ENCODE results near the gene CLECL1. TPM values are rescaled to one million over a fixed set of nuclear protein-coding genes. Genes with fewer than 3 reads are reported as not detected.

The CLECL1 gene
- total and polyA plus RNA-seq, 2 of the 8 experiments (the other 6 are each of a cell fraction or from before 2014, with no cell fraction given), result not detected

DNA sequence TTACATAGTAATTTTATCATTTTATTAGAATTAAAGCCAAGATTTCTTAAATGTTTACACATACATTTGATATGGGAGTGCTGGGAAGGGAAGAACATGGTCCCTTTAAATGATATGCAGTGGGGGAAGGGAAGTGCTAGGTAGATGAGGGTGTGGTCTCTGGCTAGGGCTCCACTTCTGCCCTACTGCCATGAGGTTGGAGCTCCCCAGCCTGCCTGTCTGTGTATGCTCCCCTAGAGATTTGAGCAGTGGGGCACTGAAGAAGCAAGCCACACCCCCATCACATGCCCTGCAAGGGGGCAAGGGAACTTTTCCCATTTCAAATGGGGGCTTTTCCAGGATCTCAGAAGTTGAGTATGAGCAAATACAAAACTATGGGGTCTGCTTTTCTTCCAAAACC, 25.5 kb downstream of the CLECL1 start:
- POLR2A ChIA-PET (ENCODE audit: partially characterized antibody), result no interaction called here
- TF ChIP-seq RNF2 (IDR thresholded peaks at IDR 0.05; ENCODE audit: borderline replicate concordance, low read depth, low read length, missing control alignments, poor library complexity, severe bottlenecking), result no peak
- no peak for TF ChIP-seq TBP (IDR thresholded peaks at IDR 0.05; ENCODE audit: low read depth, low read length)
- no peak for TF ChIP-seq CTBP2 (IDR thresholded peaks at IDR 0.05; ENCODE audit: borderline replicate concordance, insufficient read depth, insufficient read length, low read length)
- TF ChIP-seq RBBP5 (IDR thresholded peaks at IDR 0.05; ENCODE audit: borderline replicate concordance, low read depth, low read length), result no peak
- no peak for TF ChIP-seq EZH2 (IDR thresholded peaks at IDR 0.05; ENCODE audit: low read depth, low read length, severe bottlenecking)
- TF ChIP-seq RFX5 (IDR thresholded peaks at IDR 0.05; ENCODE audit: borderline replicate concordance, low read depth, low read length), result no peak
- TF ChIP-seq, protein P1, sequence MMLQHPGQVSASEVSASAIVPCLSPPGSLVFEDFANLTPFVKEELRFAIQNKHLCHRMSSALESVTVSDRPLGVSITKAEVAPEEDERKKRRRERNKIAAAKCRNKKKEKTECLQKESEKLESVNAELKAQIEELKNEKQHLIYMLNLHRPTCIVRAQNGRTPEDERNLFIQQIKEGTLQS (IDR thresholded peaks at IDR 0.05; ENCODE audit: insufficient read depth, low read depth, low read length), result no peak
- TF ChIP-seq SP2 (IDR thresholded peaks at IDR 0.05; ENCODE audit: low read length), result no peak
- no peak for TF ChIP-seq EP300 (IDR thresholded peaks at IDR 0.05; ENCODE audit: borderline replicate concordance in 1 of 2, low read depth in 2 of 2, low read length in 2 of 2)
- TF ChIP-seq POLR2A (IDR thresholded peaks at IDR 0.05; ENCODE audit: control extremely low read depth in 1 of 2, low read depth in 2 of 2, low read length in 2 of 2), result no peak
- TF ChIP-seq MAFK (IDR thresholded peaks at IDR 0.05; ENCODE audit: low read depth, low read length), result no peak
- no peak for TF ChIP-seq HDAC6 (IDR thresholded peaks at IDR 0.05; ENCODE audit: low read depth, low read length)
- no peak for TF ChIP-seq RAD21 (IDR thresholded peaks at IDR 0.05 in 1 of 2, conservative IDR thresholded peaks at IDR 0.05 in 1 of 2; ENCODE audit: low read depth in 2 of 2, low read length in 2 of 2)
- TF ChIP-seq TEAD4 (IDR thresholded peaks at IDR 0.05; ENCODE audit: low read depth, low read length), result no peak

More for the DNA sequence above, 25.5 kb downstream of the CLECL1 start:
- Histone ChIP-seq H3K79me2 (ENCODE audit: control insufficient read depth in 1 of 2, insufficient read depth in 2 of 2, low read length in 2 of 2) (no peaks in the 10 kb centered on the region), H3K4me2 (ENCODE audit: insufficient read depth in 1 of 2, low read depth in 2 of 2, low read length in 2 of 2) (no peak overlapping the region), H4K91ac (replicated peaks; ENCODE audit: insufficient read length, low read length) (no peak overlapping the region), H3K4ac (replicated peaks; ENCODE audit: insufficient read length, low read depth, low read length) (no peak overlapping the region), H3K79me1 (ENCODE audit: low read depth, low read length) (no peaks in the 10 kb centered on the region), H4K20me1 (replicated peaks in 1 of 2; ENCODE audit: control insufficient read depth in 1 of 2, insufficient read depth in 2 of 2, low read length in 2 of 2) (no peaks in the 10 kb centered on the region), H4K5ac (ENCODE audit: insufficient read length, low read depth, low read length) (no peak overlapping the region), H2BK20ac (ENCODE audit: low read length) (no peak overlapping the region), H2BK5ac (ENCODE audit: low read depth, low read length) (no peak overlapping the region), H2BK12ac (ENCODE audit: low read depth, low read length) (no peak overlapping the region), H4K8ac (ENCODE audit: extremely low read depth, insufficient read depth, low read length) (no peak overlapping the region), H2AK5ac (ENCODE audit: low read depth, low read length) (no peak overlapping the region), H3K56ac (replicated peaks; ENCODE audit: insufficient read length, low read depth, low read length) (no peak overlapping the region), H3K9me3 (ENCODE audit: insufficient read depth in 2 of 2, low read depth in 1 of 2, low read length in 1 of 2) (0 out of 4 replicates have a peak, but pooled peaks cover 0 to 3% of the 10 kb centered on the region in 2 experiments), H3K36me3 (ENCODE audit: control insufficient read depth in 2 of 4, insufficient read depth in 4 of 4, low read length in 3 of 4) (no peaks in the 10 kb centered on the region), H3K23me2 (ENCODE audit: low read depth, low read length) (no peaks in the 10 kb centered on the region), H3K27ac (ENCODE audit: low read depth, low read length) (no peak overlapping the region), H2AFZ (ENCODE audit: low read length) (no peak overlapping the region), H2BK15ac (ENCODE audit: low read length) (no peak overlapping the region), H3K14ac (ENCODE audit: insufficient read length) (no peak overlapping the region), H3K9ac (replicated peaks in 1 of 4; ENCODE audit: extremely low read depth in 1 of 4, low read depth in 3 of 4, low read length in 3 of 4) (no peak overlapping the region), H3K23ac (ENCODE audit: insufficient read length) (no peak overlapping the region), H3K18ac (ENCODE audit: extremely low read depth, low read length) (no peak overlapping the region), H3K4me1 (replicated peaks in 1 of 4; ENCODE audit: control insufficient read depth in 3 of 4, insufficient read depth in 4 of 4, low read length in 3 of 4) (peaks cover 0 to 2% (median 0%) of the 10 kb centered on the region in 4 experiments; a peak in 1 of 7 replicates), H3K27me3 (replicated peaks in 1 of 4; ENCODE audit: control insufficient read depth in 3 of 4, extremely low read depth in 1 of 4, insufficient read depth in 3 of 4, low read length in 3 of 4) (no peaks in the 10 kb centered on the region), H3K4me3 (ENCODE audit: extremely low read depth in 1 of 4, insufficient read depth in 2 of 4, low read depth in 3 of 4, low read length in 4 of 4) (no peak overlapping the region), H2BK120ac (replicated peaks; ENCODE audit: low read depth, low read length) (no peak overlapping the region)
- CTCF ChIA-PET (ENCODE audit: partially characterized antibody), result interaction anchor here (0.8 to 6.1 kb wide), 11 partner anchors 10 to 623 kb away, joined by 3 to 62 read pairs (median 4); no protein-coding TSS in a partner anchor
- no peak for DNase-seq (ENCODE audit: low read depth in 1 of 2, low spot score in 2 of 2)
- no peak for FAIRE-seq
